AG04450 (cell line): ENCODE data around the gene YWHAG. TPM values are rescaled to one million over a fixed set of nuclear protein-coding genes. Genes with fewer than 3 reads are reported as not detected.

Experiments
- CTCF ChIA-PET: fragments of 300-600, 350-600 bp; formaldehyde crosslinking; extraction: SDS; loops from one replicate; lab custom pipeline; 2022; ENCODE audit warnings: antibody characterized with exemption, inconsistent platforms; lab: Charles Lee
- POLR2A ChIA-PET: fragments of 350-600 bp; formaldehyde crosslinking; extraction: SDS; loops from one replicate; lab custom pipeline; 2021; ENCODE audit warnings: antibody characterized with exemption, inconsistent platforms; lab: Yijun Ruan, JAX
- DNase-seq: peaks from one replicate; pipeline ENCODE4 v3.0.0-alpha.2; 2011; ENCODE audit warnings: low read depth, low spot score
- H3K27ac ChIP-seq: one replicate; pipeline ENCODE4 v1.5.1; 2012; ENCODE audit warnings: low read depth, low read length, control low read depth
- H3K27me3 ChIP-seq: one replicate; pipeline ENCODE4 v1.6.0; 2012; ENCODE audit warnings: low read length; ENCODE audit not compliant: control insufficient read depth, insufficient read depth
- H3K4me3 ChIP-seq: 2 replicates; pipeline ENCODE4 v1.5.1; 2011; ENCODE audit warnings: mild to moderate bottlenecking, low read depth, low read length, control low read depth
- H3K9me3 ChIP-seq: 2 replicates; pipeline ENCODE4 v1.5.1; 2012; ENCODE audit warnings: low read length; ENCODE audit not compliant: control insufficient read depth, insufficient read depth
- polyA plus RNA-seq: library from polyadenylated mRNA; depleted of rRNA; stranded (reverse); fragments of >200 nt; gene quantifications from 2 replicates; pipeline ENCODE4 v1.2.3, GENCODE V29; 2011; rRNA removed
- TF ChIP-seq, protein P1 (sequence below): IDR thresholded peaks from 2 replicates; pipeline ENCODE4 v1.5.1; 2011; ENCODE audit warnings: low read depth, low read length, control low read depth, inconsistent platforms

YWHAG gene
- polyA plus RNA-seq, 1 experiment: 91.6 TPM

DNA sequence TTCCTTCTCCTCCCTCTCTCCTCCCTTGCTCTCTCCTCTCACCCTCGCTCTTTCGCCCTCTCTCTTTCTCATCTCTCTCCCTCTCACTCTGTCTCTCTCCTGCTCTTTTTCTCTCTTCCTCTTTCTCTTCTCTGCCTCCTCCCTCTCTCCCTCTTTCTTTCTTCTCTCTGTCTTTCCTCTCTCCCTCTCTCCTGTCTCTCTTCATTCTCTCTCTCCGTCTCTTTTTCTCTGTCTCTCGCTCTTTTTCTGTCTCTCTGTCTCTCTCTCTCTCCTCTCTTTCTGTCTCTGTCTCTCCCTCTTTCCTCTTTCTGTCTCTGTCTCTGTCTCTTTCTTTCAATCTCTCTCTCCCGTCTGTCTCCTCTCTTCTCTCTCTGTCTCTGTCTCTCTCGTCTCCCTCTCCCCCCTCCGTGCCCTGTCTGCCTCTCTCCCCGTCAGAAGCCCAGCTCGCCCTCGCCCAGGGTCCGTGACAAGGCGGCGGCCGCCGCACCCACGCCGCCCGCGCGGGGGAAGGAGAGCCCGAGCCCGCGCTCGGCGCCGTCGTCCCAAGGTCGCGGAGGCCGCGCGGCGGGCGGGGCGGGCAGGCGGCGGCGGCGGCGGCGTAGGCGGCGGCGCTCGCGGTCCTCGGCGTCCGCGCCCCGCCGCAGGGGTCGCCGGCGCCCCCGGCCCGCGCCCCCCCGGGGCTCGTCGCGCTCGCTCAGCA lies 77.6 kb downstream of the YWHAG start:
- ChIA-PET POLR2A (interaction anchor here (0.5 to 1.9 kb wide), 2 partner anchors 10 to 230 kb away, joined by 4 to 15 read pairs; no protein-coding TSS in a partner anchor), CTCF (interaction anchor here (1.4 to 1.8 kb wide), 2 partner anchors 10 to 18 kb away, joined by 4 to 14 read pairs; no protein-coding TSS in a partner anchor)
- Histone ChIP-seq H3K9me3 (no peaks in the 10 kb centered on the region; the same call in 1 of the 2 replicates), H3K27ac (no peak overlapping the region), H3K27me3 (peaks cover 41% of the 10 kb centered on the region), H3K4me3 (peak overlapping the region; percentile 36)
- no peak for DNase-seq
- TF ChIP-seq, protein P1, sequence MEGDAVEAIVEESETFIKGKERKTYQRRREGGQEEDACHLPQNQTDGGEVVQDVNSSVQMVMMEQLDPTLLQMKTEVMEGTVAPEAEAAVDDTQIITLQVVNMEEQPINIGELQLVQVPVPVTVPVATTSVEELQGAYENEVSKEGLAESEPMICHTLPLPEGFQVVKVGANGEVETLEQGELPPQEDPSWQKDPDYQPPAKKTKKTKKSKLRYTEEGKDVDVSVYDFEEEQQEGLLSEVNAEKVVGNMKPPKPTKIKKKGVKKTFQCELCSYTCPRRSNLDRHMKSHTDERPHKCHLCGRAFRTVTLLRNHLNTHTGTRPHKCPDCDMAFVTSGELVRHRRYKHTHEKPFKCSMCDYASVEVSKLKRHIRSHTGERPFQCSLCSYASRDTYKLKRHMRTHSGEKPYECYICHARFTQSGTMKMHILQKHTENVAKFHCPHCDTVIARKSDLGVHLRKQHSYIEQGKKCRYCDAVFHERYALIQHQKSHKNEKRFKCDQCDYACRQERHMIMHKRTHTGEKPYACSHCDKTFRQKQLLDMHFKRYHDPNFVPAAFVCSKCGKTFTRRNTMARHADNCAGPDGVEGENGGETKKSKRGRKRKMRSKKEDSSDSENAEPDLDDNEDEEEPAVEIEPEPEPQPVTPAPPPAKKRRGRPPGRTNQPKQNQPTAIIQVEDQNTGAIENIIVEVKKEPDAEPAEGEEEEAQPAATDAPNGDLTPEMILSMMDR: no peak

DNA sequence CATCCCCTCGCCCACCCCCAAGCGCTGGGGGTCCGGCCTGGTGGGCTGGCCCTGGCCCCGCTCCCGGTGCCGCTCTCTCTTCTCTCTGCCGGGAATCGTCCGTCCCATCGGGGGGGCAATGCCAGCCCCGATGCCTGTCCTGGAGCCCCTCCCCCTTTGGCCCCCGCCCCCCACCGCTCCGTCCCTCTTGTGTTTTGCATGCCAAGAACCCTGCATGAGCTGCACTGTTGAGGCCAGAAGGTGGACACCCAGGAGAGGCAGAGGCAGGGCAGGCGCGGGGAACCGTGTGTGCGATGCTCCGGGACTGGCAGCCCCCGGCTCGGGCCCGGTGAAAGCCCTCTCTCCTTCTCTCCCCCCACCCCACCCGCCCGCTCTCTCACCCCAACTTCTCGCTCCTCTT lies 78.4 kb downstream of the YWHAG start:
- CTCF ChIA-PET: no interaction called here
- Histone ChIP-seq H3K27ac (no peak overlapping the region), H3K9me3 (no peaks in the 10 kb centered on the region; the same call in 1 of the 2 replicates), H3K4me3 (no peak overlapping the region), H3K27me3 (peaks cover 45% of the 10 kb centered on the region)
- DNase-seq: no peak
- POLR2A ChIA-PET: no interaction called here
- TF ChIP-seq, protein P1: no peak

DNA sequence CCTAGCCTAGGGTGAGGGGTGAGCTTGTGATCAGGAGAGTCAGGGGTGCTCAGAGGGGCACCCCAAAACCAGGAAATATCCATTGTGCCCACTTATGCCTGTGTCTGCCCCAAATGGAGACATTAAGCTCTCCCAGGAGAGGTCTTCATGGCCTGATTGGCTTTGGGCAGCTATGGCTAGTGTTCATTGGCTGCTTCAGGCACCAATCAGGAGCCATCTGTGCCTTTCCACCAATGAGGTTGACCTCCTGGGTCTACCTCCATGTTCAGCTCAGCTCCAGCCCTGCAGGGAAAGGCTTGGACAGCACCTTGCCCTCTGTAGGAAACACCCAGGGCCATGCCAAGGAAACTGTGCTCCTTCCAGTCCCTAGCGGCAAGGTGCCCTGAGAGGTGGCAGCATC lies 80.3 kb downstream of the YWHAG start:
- POLR2A ChIA-PET: no interaction called here
- no peak for DNase-seq
- Histone ChIP-seq H3K4me3 (no peak overlapping the region), H3K9me3 (no peaks in the 10 kb centered on the region; the same call in 1 of the 2 replicates), H3K27ac (no peak overlapping the region), H3K27me3 (peaks cover 60% of the 10 kb centered on the region)
- TF ChIP-seq, protein P1: no peak
- CTCF ChIA-PET: no interaction called here

Other genes with a start within 250 kb of the YWHAG start
- 1.5 and 2.0 TPM in 2 replicates for gene SRRM3, start 157.1 kb downstream of the YWHAG start, polyA plus RNA-seq
- gene HSPB1, start 56.3 kb downstream of the YWHAG start, polyA plus RNA-seq: 290 and 526 TPM in 2 replicates
- 0.45 and 0.57 TPM in 2 replicates for gene SSC4D, start 50.7 kb upstream of the YWHAG start, polyA plus RNA-seq
- gene ZP3, start 66.0 kb upstream of the YWHAG start, polyA plus RNA-seq: 0.63 and 1.0 TPM in 2 replicates
- gene DTX2, start 102.7 kb upstream of the YWHAG start, polyA plus RNA-seq: 2.6 and 4.2 TPM in 2 replicates
- gene UPK3B, start 151.6 kb upstream of the YWHAG start, polyA plus RNA-seq: not detected in 2 replicates
- gene SPDYE16, start 184.3 kb upstream of the YWHAG start, polyA plus RNA-seq: not detected in 2 replicates